Large intestine (tissue), 3 donors: ENCODE measurements around the gene ERC2. TPM values are rescaled to one million over a fixed set of nuclear protein-coding genes. Genes with fewer than 3 reads are reported as not detected.

Source experiments
- DNase-seq, 2 donors: peaks; one replicate each; pipeline versions ENCODE4 v3.0.0 to v3.0.0-alpha.2; 2013
- H3K27ac ChIP-seq: one replicate; pipeline ENCODE4 v1.5.1; 2013; ENCODE audit warnings: low read length
- H3K27me3 ChIP-seq: 2 replicates; pipeline ENCODE4 v1.6.1; 2013; ENCODE audit warnings: low read length; ENCODE audit not compliant: control insufficient read depth, insufficient read depth
- H3K36me3 ChIP-seq: 2 replicates; pipeline ENCODE4 v1.6.1; 2013; ENCODE audit warnings: low read length; ENCODE audit not compliant: control insufficient read depth, insufficient read depth
- H3K4me1 ChIP-seq: one replicate; pipeline ENCODE4 v1.6.1; 2013; ENCODE audit warnings: low read length; ENCODE audit not compliant: control insufficient read depth, insufficient read depth
- H3K4me3 ChIP-seq: one replicate; pipeline ENCODE4 v1.5.1; 2013; ENCODE audit warnings: low read length
- H3K9me3 ChIP-seq: one replicate; pipeline ENCODE4 v1.6.1; 2013; ENCODE audit warnings: mild to moderate bottlenecking, low read depth, low read length, moderate library complexity; ENCODE audit not compliant: control insufficient read depth
- WGBS: methylation state at CpG from one replicate; pipeline ENCODE4 v1.1.5; 2013; ENCODE audit warnings: low lambda C conversion rate; ENCODE audit not compliant: insufficient coverage; 5-methylcytosine and 5-hydroxymethylcytosine counted together
- polyA plus RNA-seq: library from polyadenylated mRNA; unstranded; fragments of 120-200 nt; gene quantifications from one replicate; pipeline ENCODE4 v1.2.1, GENCODE V29; 2013

The ERC2 gene
- polyA plus RNA-seq, 1 donor, result 2.4 TPM

DNA sequence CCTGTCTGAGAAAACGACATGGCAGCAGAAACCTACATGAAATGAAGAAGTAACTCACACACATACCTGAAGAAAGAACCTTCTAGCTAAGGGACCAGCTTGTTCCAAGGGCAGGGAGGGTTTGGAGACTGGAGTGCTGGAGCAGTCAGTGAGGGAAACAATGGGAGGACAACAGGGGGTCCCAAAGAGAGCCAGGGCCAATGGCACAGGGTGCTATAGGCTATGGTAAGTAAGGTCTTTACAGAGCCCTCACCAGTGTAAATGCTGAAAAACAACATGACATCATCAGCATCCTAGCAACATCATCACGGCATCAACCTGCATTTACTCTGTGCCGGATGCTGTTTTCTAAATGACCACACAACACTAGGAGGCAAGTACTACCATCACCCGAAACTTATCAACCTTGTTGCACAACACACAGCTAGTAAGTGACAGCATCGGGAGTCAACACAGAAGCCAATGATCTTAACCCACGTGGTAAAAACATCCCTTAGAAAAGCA, 531.7 kb downstream of the ERC2 start:
- no peak overlapping the region for H3K4me3 ChIP-seq
- WGBS, result 100% methylated on average over 1 of the region's 6 CpGs
- no peaks in the 10 kb centered on the region for H3K9me3 ChIP-seq
- no peak for DNase-seq
- no peaks in the 10 kb centered on the region for H3K27me3 ChIP-seq
- H3K27ac ChIP-seq, result no peak overlapping the region
- no peaks in the 10 kb centered on the region for H3K4me1 ChIP-seq
- no peaks in the 10 kb centered on the region for H3K36me3 ChIP-seq

DNA sequence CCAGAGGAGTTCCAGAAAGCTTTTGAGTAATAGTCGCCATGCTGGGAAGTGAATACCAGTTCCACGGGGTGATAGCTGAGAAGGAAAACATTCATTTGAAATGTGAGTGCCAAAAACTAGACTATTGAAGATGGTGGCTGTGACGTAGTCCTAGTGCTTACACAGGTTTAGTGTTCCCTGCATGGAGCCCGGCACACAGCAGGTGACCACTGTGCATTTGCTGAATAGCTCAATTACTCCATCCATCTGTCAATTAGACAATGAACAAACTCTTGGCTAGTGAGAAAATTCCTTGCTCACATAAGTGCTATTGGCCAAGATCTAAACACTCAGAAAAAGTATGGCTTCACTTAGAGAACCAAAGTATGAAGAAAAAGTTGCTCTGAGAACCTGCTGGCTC, 533.0 kb downstream of the ERC2 start:
- no peak for DNase-seq
- Histone ChIP-seq H3K9me3 (no peaks in the 10 kb centered on the region), H3K27me3 (no peaks in the 10 kb centered on the region), H3K4me1 (no peaks in the 10 kb centered on the region), H3K4me3 (no peak overlapping the region), H3K36me3 (no peaks in the 10 kb centered on the region), H3K27ac (no peak overlapping the region)
- WGBS, result no CpG with 5 or more reads among the region's 4 CpGs

DNA sequence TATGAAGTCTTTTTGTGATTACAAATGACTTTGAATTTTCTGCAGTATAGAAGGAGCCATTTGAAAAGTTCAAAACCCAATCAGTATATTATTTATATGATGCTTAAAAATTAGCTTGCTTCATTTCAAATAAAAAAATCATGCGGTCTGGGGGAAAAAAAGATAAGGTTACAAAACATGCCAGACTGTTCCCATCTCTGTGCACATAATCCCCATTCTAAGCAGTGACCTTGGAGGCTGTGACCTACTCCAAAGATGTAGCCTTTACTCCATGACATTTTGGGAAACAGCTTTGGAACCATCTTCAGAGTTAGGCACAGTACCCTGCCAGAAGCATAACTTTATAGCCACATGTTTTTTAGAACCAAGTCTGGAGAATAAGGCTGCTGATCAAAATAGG, 533.5 kb downstream of the ERC2 start:
- H3K4me3 ChIP-seq, result no peak overlapping the region
- no peaks in the 10 kb centered on the region for H3K4me1 ChIP-seq
- WGBS, result no CpG with 5 or more reads among the region's 1 CpG
- H3K9me3 ChIP-seq, result no peaks in the 10 kb centered on the region
- H3K27ac ChIP-seq, result no peak overlapping the region
- H3K27me3 ChIP-seq, result no peaks in the 10 kb centered on the region
- DNase-seq, result no peak
- no peaks in the 10 kb centered on the region for H3K36me3 ChIP-seq

DNA sequence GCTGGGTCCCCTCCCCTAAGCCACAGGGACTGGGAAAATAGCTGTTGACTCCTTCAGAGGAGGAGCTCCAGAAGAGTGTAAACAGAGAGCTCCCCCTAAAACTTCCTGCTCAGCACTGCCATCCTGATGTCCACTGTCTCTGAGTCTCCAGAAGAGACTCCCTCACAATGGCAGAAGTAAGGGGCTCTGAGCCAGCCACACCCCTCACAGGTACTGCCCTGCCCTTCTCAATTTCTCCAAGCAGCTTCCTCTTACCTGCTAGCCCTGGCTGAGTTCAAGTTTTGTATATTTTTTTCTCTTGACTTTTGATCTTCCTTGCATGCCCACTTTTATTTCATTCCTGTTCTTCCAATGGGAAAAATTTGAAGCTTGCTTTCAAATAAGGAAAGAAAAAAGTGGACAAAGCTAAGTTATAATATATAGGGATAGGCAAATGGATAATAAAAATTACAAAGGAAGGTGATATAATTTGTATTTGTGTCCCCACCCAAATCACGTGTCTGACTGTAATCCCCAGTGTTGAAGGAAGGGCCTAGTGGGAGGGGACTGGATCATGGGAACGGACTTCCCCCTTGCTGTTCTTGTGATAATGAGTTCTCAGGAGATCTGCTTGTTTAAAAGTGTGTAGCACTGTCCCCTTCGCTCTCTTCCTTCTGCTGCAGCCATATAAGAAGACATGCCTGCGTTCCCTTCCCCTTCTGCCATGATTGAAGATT, 539.0 kb downstream of the ERC2 start:
- no peaks in the 10 kb centered on the region for H3K9me3 ChIP-seq
- DNase-seq, result no peak
- no peaks in the 10 kb centered on the region for H3K36me3 ChIP-seq
- no peak overlapping the region for H3K27ac ChIP-seq
- H3K27me3 ChIP-seq, result no peaks in the 10 kb centered on the region
- H3K4me3 ChIP-seq, result no peak overlapping the region
- 72% methylated on average over 2 of the region's 4 CpGs for WGBS
- H3K4me1 ChIP-seq, result no peaks in the 10 kb centered on the region

DNA sequence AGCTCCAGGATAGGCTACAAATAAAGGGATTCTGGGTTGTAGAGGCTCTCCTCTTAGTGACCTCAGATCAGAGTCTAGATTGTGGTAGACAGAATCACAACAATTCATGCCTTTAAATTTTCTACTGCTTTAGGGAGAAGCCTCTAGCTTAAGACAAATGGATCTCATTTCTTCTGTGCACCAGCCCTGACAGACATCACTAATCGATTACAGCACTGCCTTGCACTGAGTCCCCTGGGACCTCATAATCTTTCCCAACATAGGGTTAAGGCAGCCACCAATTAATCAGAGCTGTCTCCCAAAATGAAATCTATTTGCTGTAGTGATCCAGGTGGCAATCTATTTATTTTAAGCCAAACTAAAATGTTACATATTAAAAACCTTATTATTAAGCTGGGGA, 544.6 kb downstream of the ERC2 start:
- DNase-seq, result no peak
- no peak overlapping the region for H3K4me3 ChIP-seq
- no peaks in the 10 kb centered on the region for H3K9me3 ChIP-seq
- no peak overlapping the region for H3K27ac ChIP-seq
- H3K4me1 ChIP-seq, result no peaks in the 10 kb centered on the region
- H3K36me3 ChIP-seq, result no peaks in the 10 kb centered on the region
- no peaks in the 10 kb centered on the region for H3K27me3 ChIP-seq
- WGBS, result no CpG with 5 or more reads among the region's 1 CpG

DNA sequence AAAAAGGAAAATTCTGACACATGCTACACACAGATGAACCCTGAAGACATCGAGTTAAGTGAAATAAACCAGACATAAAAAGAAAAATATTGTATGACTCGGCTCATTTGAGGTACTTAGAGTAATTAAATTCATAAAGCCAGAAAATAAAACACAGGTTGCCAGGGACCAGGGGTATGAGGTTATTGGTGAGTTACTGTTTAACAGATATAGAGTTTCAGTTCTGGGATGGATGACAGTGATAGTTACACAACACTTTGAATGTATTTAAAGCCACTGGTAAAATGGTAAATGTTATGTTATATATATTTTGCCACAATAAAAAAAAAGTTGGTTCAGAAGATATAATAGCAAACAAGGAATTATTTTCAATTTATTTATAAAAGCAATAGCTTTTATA, 545.1 kb downstream of the ERC2 start:
- no peaks in the 10 kb centered on the region for H3K9me3 ChIP-seq
- H3K27me3 ChIP-seq, result no peaks in the 10 kb centered on the region
- no peak overlapping the region for H3K4me3 ChIP-seq
- no peak overlapping the region for H3K27ac ChIP-seq
- no peaks in the 10 kb centered on the region for H3K36me3 ChIP-seq
- H3K4me1 ChIP-seq, result no peaks in the 10 kb centered on the region
- DNase-seq, result no peak
- WGBS, result no CpG with 5 or more reads among the region's 2 CpGs

DNA sequence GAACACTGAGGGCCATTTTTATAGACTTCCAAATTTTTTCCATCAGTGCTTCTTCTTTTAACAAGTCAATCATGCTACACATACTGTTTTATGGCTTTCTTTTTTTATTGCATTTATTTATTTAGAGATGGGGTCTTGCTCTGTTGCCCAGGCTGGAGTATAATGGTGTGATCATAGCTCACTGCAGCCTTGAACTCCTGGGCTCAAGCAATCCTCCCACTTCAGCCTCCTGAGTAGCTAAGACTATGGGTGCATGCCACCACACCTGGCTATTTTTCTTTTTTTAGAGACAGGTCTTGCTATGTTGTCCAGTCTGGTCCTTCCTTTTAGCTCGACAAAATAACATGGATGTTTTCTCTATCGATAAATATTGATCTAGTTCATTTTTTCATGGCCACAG, 555.4 kb downstream of the ERC2 start:
- no peak overlapping the region for H3K4me3 ChIP-seq
- WGBS, result 100% methylated on average over 2 of the region's 2 CpGs
- H3K27me3 ChIP-seq, result no peaks in the 10 kb centered on the region
- H3K27ac ChIP-seq, result no peak overlapping the region
- H3K36me3 ChIP-seq, result no peaks in the 10 kb centered on the region
- no peaks in the 10 kb centered on the region for H3K4me1 ChIP-seq
- H3K9me3 ChIP-seq, result no peaks in the 10 kb centered on the region
- DNase-seq, result no peak

DNA sequence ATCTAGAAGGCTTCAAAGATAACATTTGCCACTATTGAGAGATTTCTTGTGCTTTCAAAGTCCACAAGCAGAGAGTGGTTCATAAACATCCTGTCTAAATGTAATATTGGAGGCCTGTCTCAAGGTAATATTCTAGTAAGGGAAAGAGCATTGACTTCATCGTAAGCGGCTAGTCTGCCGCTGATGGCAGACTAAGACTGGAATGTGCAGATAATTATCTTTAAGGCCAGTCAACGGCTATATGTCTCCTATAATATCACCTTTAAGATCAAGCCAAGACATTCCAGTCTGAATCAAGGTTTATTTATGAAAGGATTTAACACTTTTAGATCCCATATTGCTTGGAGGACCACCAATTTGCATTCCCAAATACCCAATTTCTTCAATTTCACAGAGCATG, 557.0 kb downstream of the ERC2 start:
- Histone ChIP-seq H3K4me1 (no peaks in the 10 kb centered on the region), H3K9me3 (no peaks in the 10 kb centered on the region), H3K27ac (no peak overlapping the region), H3K4me3 (no peak overlapping the region), H3K27me3 (no peaks in the 10 kb centered on the region), H3K36me3 (no peaks in the 10 kb centered on the region)
- WGBS, result no CpG with 5 or more reads among the region's 4 CpGs
- DNase-seq, result no peak

DNA sequence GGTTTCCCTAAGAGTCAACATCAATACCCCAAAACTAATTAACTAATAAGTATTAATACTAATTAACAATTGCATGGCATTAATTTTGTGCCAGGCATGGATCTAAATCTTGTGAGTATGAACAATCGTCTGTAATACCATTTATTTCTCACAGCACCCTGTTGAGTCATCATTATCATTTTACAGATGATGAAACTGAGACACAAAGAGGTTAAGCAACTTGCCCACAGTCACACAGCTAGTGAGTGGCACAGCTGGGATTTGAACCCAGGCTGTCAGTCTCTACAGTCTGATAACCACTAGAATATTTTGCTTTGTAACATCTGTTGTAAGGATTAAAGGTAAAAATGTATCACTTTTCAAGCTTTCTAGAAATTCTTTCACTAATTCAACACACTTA, 557.7 kb downstream of the ERC2 start:
- Histone ChIP-seq H3K9me3 (no peaks in the 10 kb centered on the region), H3K4me3 (no peak overlapping the region), H3K4me1 (no peaks in the 10 kb centered on the region), H3K27ac (no peak overlapping the region), H3K36me3 (no peaks in the 10 kb centered on the region), H3K27me3 (no peaks in the 10 kb centered on the region)
- no CpG with 5 or more reads among the region's 1 CpG for WGBS
- no peak for DNase-seq

DNA sequence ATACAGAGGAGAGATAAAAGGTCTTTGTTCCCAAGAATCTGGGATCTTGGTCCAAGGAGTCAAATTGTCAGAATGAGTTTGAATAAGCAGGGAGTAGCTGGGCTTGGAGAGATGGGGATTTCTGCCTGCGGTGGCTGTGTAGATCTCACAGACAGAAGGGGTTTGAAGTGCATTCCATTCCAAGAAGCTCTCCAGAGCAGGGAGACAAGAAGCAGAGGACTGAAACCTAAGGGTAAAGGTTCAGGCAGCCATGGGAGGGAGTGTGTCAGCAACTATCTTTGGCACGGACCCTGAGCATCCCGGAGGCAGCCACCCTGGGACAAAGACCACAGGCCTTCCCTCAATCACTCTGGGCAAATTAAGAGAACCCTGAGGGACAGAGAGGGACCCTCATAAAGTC, 558.9 kb downstream of the ERC2 start:
- no peaks in the 10 kb centered on the region for H3K4me1 ChIP-seq
- no peaks in the 10 kb centered on the region for H3K36me3 ChIP-seq
- DNase-seq, result no peak
- no peaks in the 10 kb centered on the region for H3K27me3 ChIP-seq
- H3K9me3 ChIP-seq, result no peaks in the 10 kb centered on the region
- H3K27ac ChIP-seq, result no peak overlapping the region
- no peak overlapping the region for H3K4me3 ChIP-seq
- no CpG with 5 or more reads among the region's 3 CpGs for WGBS

DNA sequence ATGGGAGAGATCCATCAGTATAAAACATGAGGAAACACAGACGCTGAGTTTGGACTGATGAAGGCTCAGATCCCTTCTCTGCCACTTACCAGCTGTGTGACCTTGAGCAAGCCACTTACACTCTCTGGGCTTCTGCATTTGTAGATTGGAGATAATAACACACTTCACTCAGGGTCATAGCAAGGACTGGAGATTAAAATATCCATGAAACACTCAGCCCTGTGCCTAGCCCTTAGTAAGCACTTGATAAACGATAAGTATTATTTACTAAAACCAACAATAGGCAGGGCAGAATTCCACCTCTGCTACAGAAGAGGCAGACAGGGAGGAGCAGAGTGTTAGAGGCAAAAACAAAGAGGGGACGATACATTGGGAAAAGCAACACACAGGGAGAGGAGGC, 560.7 kb downstream of the ERC2 start:
- Histone ChIP-seq H3K36me3 (no peaks in the 10 kb centered on the region), H3K27ac (no peak overlapping the region), H3K27me3 (no peaks in the 10 kb centered on the region), H3K9me3 (no peaks in the 10 kb centered on the region), H3K4me3 (no peak overlapping the region), H3K4me1 (no peaks in the 10 kb centered on the region)
- WGBS, result no CpG with 5 or more reads among the region's 3 CpGs
- DNase-seq, result no peak
